HepG2 (cell line): ENCODE measurements around the gene SMCO4. TPM values are rescaled to one million over a fixed set of nuclear protein-coding genes. Genes with fewer than 3 reads are reported as not detected.

Experiments used
- DMTF1 ChIP-seq: sonication (generic); formaldehyde crosslinking; IDR thresholded peaks from 2 replicates; pipeline ENCODE4 v1.4.0; 2020; ENCODE audit warnings: mild to moderate bottlenecking, missing genetic modification reagents
- IRF9 ChIP-seq: sonication (generic); formaldehyde crosslinking; IDR thresholded peaks from 2 replicates; pipeline ENCODE4 v1.8.0; 2022; ENCODE audit warnings: missing genetic modification reagents, mild to moderate bottlenecking, borderline replicate concordance
- JUND ChIP-seq: sonication (generic); formaldehyde crosslinking; IDR thresholded peaks from 2 replicates; pipeline ENCODE4 v1.8.0; 2022; ENCODE audit warnings: mild to moderate bottlenecking, missing genetic modification reagents
- NFATC3 ChIP-seq: sonication (generic); formaldehyde crosslinking; IDR thresholded peaks from 2 replicates; pipeline ENCODE4 v1.5.1; 2020; ENCODE audit warnings: mild to moderate bottlenecking, missing genetic modification reagents
- NR1H2 ChIP-seq: sonication (generic); formaldehyde crosslinking; IDR thresholded peaks from 2 replicates; pipeline ENCODE4 v1.8.1; 2022; ENCODE audit warnings: low read depth, missing genetic modification reagents, borderline replicate concordance
- PATZ1 ChIP-seq: sonication (generic); formaldehyde crosslinking; IDR thresholded peaks from 2 replicates; pipeline ENCODE4 v1.4.0; 2020; ENCODE audit warnings: missing genetic modification reagents
- RAD21 ChIP-seq: fragments of 450-650 bp; formaldehyde crosslinking; IDR thresholded peaks from 2 replicates; pipeline ENCODE4 v1.5.0; 2020; ENCODE audit warnings: mild to moderate bottlenecking
- SMAD1 ChIP-seq: sonication (generic); formaldehyde crosslinking; IDR thresholded peaks from 2 replicates; pipeline ENCODE4 v1.4.0; 2020; ENCODE audit warnings: missing genetic modification reagents, low read depth, mild to moderate bottlenecking, borderline replicate concordance
- SP1 ChIP-seq, 2 experiments: fragments of 450-650 bp in 1 of 2; sonication (generic) in 1 of 2; formaldehyde crosslinking in 1 of 2; IDR thresholded peaks; 2 replicates each; pipeline versions ENCODE4 v1.4.0 to v1.6.1; 2016 to 2020; ENCODE audit warnings: missing genetic modification reagents in 1 of 2
- SP2 ChIP-seq: sonication (generic); formaldehyde crosslinking; IDR thresholded peaks from 2 replicates; pipeline ENCODE4 v1.5.1; 2020; ENCODE audit warnings: mild to moderate bottlenecking, missing genetic modification reagents
- TFAP4 ChIP-seq: sonication (generic); IDR thresholded peaks from 2 replicates; pipeline ENCODE4 v1.6.1; 2016; ENCODE audit warnings: low read depth, borderline replicate concordance
- ZBTB14 ChIP-seq: sonication (generic); formaldehyde crosslinking; IDR thresholded peaks from 2 replicates; pipeline ENCODE4 v1.4.0; 2020; ENCODE audit warnings: missing genetic modification reagents
- ZEB1 ChIP-seq: IDR thresholded peaks from 2 replicates; pipeline ENCODE4 v1.6.1; 2012; ENCODE audit warnings: mild to moderate bottlenecking, low read depth, inconsistent platforms; ENCODE audit not compliant: insufficient replicate concordance
- ZFP36L1 ChIP-seq: sonication (generic); formaldehyde crosslinking; IDR thresholded peaks from 2 replicates; pipeline ENCODE4 v1.8.0; 2022; ENCODE audit warnings: mild to moderate bottlenecking, missing genetic modification reagents, moderate library complexity
- ZKSCAN8 ChIP-seq: IDR thresholded peaks from 2 replicates; pipeline ENCODE4 v1.6.1; 2016; ENCODE audit warnings: borderline replicate concordance, missing genetic modification reagents, missing compliant biosample characterization
- ZNF251 ChIP-seq: sonication (generic); formaldehyde crosslinking; IDR thresholded peaks from 2 replicates; pipeline ENCODE4 v1.9.0; 2021; ENCODE audit warnings: mild to moderate bottlenecking, missing genetic modification reagents
- ZNF350 ChIP-seq: sonication (generic); formaldehyde crosslinking; IDR thresholded peaks from 2 replicates; pipeline ENCODE4 v1.4.0; 2020; ENCODE audit warnings: mild to moderate bottlenecking, low read depth, missing genetic modification reagents, borderline replicate concordance
- ZNF510 ChIP-seq: sonication (generic); formaldehyde crosslinking; IDR thresholded peaks from 2 replicates; pipeline ENCODE4 v1.4.0; 2020; ENCODE audit warnings: low read depth, mild to moderate bottlenecking, missing genetic modification reagents
- ZNF720 ChIP-seq: sonication (generic); formaldehyde crosslinking; IDR thresholded peaks from 2 replicates; pipeline ENCODE4 v1.4.0; 2020; ENCODE audit warnings: missing genetic modification reagents
- polyA plus RNA-seq, 8 experiments: library from polyadenylated mRNA; depleted of rRNA in 3 of 8; stranded (reverse) in 7 of 8; unstranded in 1 of 8; fragments of >200 nt; fragmentation: Illumina TruSeq in 4 of 8; extraction: Trizol in 4 of 8; gene quantifications; 2 replicates each; pipeline versions ENCODE4 v1.2.1 to v1.2.3, GENCODE V29; 2011 to 2016; ENCODE audit warnings: low read depth in 4 of 8, missing spikeins in 1 of 8, mixed read lengths in 1 of 8; ENCODE audit not compliant: insufficient read depth in 1 of 8
- total RNA-seq, 5 experiments: library from RNA; depleted of rRNA; stranded (reverse); fragments of >200 nt; fragmentation: Illumina TruSeq; extraction: Trizol; gene quantifications; 2 replicates each; pipeline ENCODE4 v1.2.3, GENCODE V29; 2016; ENCODE audit warnings: low read depth in 1 of 5

Gene SMCO4
- total and polyA plus RNA-seq, 2 of the 13 experiments (the other 11 are each of a cell fraction or from before 2014, with no cell fraction given), result 10.6 to 28.5 TPM

GRCh38 chr11:93487032-93487483 lies 56.1 kb downstream of the SMCO4 start (continued):
- no peak for TF ChIP-seq DMTF1 (CRISPR knock-in tag)
- TF ChIP-seq SP2 (CRISPR knock-in tag), result no peak
- no peak for TF ChIP-seq SMAD1 (CRISPR knock-in tag)
- no peak for TF ChIP-seq ZNF510 (CRISPR knock-in tag)
- TF ChIP-seq ZNF350 (CRISPR knock-in tag), result peak; percentile 86; the same call in 1 of the 2 replicates
- peak; percentile 58; the same call in 1 of the 2 replicates for TF ChIP-seq IRF9 (CRISPR knock-in tag)
- no peak for TF ChIP-seq ZBTB14 (CRISPR knock-in tag)
- TF ChIP-seq ZFP36L1, result peak; percentile 84; the same call in 1 of the 2 replicates
- TF ChIP-seq ZKSCAN8 (CRISPR knock-in tag), result peak; percentile 77
- TF ChIP-seq SP1 (IDR thresholded peaks at IDR 0.05), result no peak
- TF ChIP-seq SP1 (CRISPR knock-in tag; IDR thresholded peaks at IDR 0.05), result no peak
- peak; percentile 62; the same call in 1 of the 2 replicates for TF ChIP-seq RAD21 (CRISPR knock-in tag)
- peak; percentile 93 for TF ChIP-seq TFAP4
- TF ChIP-seq JUND (CRISPR knock-in tag), result peak; percentile 72
- peak; percentile 97 for TF ChIP-seq PATZ1 (CRISPR knock-in tag)
- no peak for TF ChIP-seq NFATC3 (CRISPR knock-in tag)
- TF ChIP-seq ZNF720 (CRISPR knock-in tag), result no peak
- TF ChIP-seq NR1H2, result no peak
- TF ChIP-seq ZEB1, result peak; percentile 80
- TF ChIP-seq ZNF251 (CRISPR knock-in tag), result no peak
